ENCODE results near the gene BTBD2.

GRCh38 chr19:2026770-2027169 is 11.3 kb upstream of the BTBD2 start:
- TF ChIP-seq POLR2A (IDR thresholded peaks at IDR 0.05) (no peak), CTCF (IDR thresholded peaks at IDR 0.05) (no peak)
